Liver (tissue), 3 donors: ENCODE measurements around the gene TEDC1.

Source experiments
- CTCF ChIP-seq: fragments of 150-350 bp; IDR thresholded peaks from 2 replicates; pipeline ENCODE4 v1.5.1; 2017; ENCODE audit warnings: improper control_type of control experiment, low read depth, low read length; ENCODE audit not compliant: missing input control
- FOXA1 ChIP-seq: IDR thresholded peaks from 2 replicates; pipeline ENCODE4 v1.6.1; 2016; ENCODE audit warnings: antibody characterized with exemption
- GABPA ChIP-seq, 2 donors: IDR thresholded peaks in 1 of 2; conservative IDR thresholded peaks in 1 of 2; 2 replicates each; pipeline ENCODE4 v1.6.1; 2016; ENCODE audit warnings: antibody characterized with exemption in 2 of 2, mild to moderate bottlenecking in 1 of 2, moderate library complexity in 1 of 2
- MAX ChIP-seq: IDR thresholded peaks from 2 replicates; pipeline ENCODE4 v1.6.1; 2016; ENCODE audit warnings: antibody characterized with exemption
- REST ChIP-seq: IDR thresholded peaks from 2 replicates; pipeline ENCODE4 v1.6.1; 2016; ENCODE audit warnings: antibody characterized with exemption, mild to moderate bottlenecking
- TAF1 ChIP-seq: conservative IDR thresholded peaks from 2 replicates; pipeline ENCODE4 v1.6.1; 2016; ENCODE audit warnings: antibody characterized with exemption, mild to moderate bottlenecking
- YY1 ChIP-seq: IDR thresholded peaks from 2 replicates; pipeline ENCODE4 v1.6.1; 2016; ENCODE audit warnings: antibody characterized with exemption, mild to moderate bottlenecking
- donor health status: healthy.
- donor health status: healthy.

GRCh38 chr14:105444859-105445258 is 46.2 kb upstream of the TEDC1 start:
- TF ChIP-seq CTCF (no peak), REST (no peak), FOXA1 (no peak), MAX (no peak), TAF1 (no peak), GABPA (IDR thresholded peaks at IDR 0.05 in 1 of 2, conservative IDR thresholded peaks at IDR 0.05 in 1 of 2) (no peak), YY1 (no peak)
